Left ventricle myocardium inferior (tissue), 1 donor: Measurements from ENCODE around the gene SEMA5B. TPM values are rescaled to one million over a fixed set of nuclear protein-coding genes. Genes with fewer than 3 reads are reported as not detected.

ENCODE experiments used
- DNase-seq: peaks from one replicate; pipeline ENCODE4 v3.0.0-alpha.2; 2020
- H3K27ac ChIP-seq: fragments of 200-600 bp; replicated peaks from 2 replicates; pipeline ENCODE4 v1.8.0; 2021
- H3K27me3 ChIP-seq: fragments of 200-600 bp; 2 replicates; pipeline ENCODE4 v1.8.0; 2021; ENCODE audit warnings: low read depth
- H3K36me3 ChIP-seq: fragments of 200-600 bp; 2 replicates; pipeline ENCODE4 v1.8.0; 2021
- H3K4me1 ChIP-seq: fragments of 200-600 bp; 2 replicates; pipeline ENCODE4 v1.8.0; 2021
- H3K4me3 ChIP-seq: fragments of 200-600 bp; 2 replicates; pipeline ENCODE4 v1.8.0; 2021; ENCODE audit warnings: mild to moderate bottlenecking, moderate library complexity
- H3K9me3 ChIP-seq: fragments of 200-600 bp; replicated peaks from 2 replicates; pipeline ENCODE4 v1.8.0; 2021
- intact Hi-C: fragments of 100-400 bp; cut with micrococcal nuclease; formaldehyde crosslinking; loops from one replicate; pipeline ENCODE4 v1.11.0; 2022
- total RNA-seq: library from RNA; stranded (reverse); fragmentation: NEBNext Ultra II Directional; extraction: Animal tissue kit (Norgen Biotek cat#: 25700); gene quantifications from one replicate; pipeline ENCODE4 v1.2.1, GENCODE V29; 2021
- TF ChIP-seq, protein P1 (sequence below): fragments of 200-600 bp; IDR thresholded peaks from 2 replicates; pipeline ENCODE4 v1.8.0; 2021; ENCODE audit warnings: antibody characterized with exemption, mild to moderate bottlenecking, borderline replicate concordance
- donor health status: DM: no; HTN: yes; CAD: no; lungs with severe emphysema.

SEMA5B gene
- total RNA-seq, 1 donor from 2014 or later: 5.3 TPM

DNA sequence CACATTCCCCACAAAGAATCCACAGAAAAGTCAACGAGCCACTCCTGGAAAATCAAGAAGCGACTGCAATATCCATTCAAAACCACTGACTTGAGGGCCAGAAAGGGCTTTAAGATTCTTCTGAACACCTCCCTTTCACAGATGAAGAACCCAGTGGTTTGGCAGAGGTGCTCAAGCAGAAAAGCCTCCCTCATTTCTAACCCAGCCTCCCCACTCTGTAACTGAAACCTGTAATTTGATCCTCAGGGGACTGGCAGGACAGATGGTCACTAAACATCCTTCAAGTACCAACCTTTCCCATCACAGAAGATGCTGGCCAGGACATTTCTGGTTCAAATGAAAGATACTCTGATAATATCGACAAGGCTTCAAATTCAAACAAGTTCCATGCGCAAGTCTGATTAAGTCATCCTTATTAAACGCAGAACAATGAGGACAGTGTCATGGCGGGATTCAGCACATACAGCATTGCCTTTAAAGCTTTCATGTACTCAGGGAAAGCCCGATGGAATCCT is 5.5 kb downstream of the SEMA5B start:
- Histone ChIP-seq H3K27me3 (peaks cover 19% of the 10 kb centered on the region), H3K9me3 (no peaks in the 10 kb centered on the region), H3K36me3 (no peaks in the 10 kb centered on the region), H3K27ac (no peak overlapping the region), H3K4me1 (peaks cover 40% of the 10 kb centered on the region), H3K4me3 (no peak overlapping the region)
- no peak for DNase-seq
- TF ChIP-seq, protein P1, sequence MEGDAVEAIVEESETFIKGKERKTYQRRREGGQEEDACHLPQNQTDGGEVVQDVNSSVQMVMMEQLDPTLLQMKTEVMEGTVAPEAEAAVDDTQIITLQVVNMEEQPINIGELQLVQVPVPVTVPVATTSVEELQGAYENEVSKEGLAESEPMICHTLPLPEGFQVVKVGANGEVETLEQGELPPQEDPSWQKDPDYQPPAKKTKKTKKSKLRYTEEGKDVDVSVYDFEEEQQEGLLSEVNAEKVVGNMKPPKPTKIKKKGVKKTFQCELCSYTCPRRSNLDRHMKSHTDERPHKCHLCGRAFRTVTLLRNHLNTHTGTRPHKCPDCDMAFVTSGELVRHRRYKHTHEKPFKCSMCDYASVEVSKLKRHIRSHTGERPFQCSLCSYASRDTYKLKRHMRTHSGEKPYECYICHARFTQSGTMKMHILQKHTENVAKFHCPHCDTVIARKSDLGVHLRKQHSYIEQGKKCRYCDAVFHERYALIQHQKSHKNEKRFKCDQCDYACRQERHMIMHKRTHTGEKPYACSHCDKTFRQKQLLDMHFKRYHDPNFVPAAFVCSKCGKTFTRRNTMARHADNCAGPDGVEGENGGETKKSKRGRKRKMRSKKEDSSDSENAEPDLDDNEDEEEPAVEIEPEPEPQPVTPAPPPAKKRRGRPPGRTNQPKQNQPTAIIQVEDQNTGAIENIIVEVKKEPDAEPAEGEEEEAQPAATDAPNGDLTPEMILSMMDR: no peak
- intact Hi-C loops: no loop called here

DNA sequence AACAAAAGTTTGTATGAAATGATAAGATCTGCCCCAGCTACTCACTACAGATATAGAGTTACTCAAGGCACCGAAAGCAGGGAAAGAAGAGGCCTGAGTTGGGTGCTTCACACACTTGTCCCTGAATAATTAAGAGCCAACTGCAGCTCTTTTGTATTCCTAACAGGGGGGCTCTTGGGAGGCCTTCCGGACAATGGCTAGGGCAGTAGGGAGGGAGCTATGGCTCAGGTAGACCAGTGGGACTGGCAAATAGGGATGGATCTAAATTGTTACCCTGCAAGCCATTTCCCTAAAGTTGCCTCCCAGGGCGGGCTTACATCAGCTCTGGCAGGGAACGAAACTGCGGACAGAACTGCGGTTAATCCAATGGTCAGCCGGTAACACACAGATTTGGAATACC is 6.2 kb downstream of the SEMA5B start:
- Histone ChIP-seq H3K27ac (no peak overlapping the region), H3K36me3 (no peaks in the 10 kb centered on the region), H3K9me3 (no peaks in the 10 kb centered on the region), H3K27me3 (peaks cover 12% of the 10 kb centered on the region), H3K4me1 (peaks cover 34% of the 10 kb centered on the region), H3K4me3 (no peak overlapping the region)
- TF ChIP-seq, protein P1: no peak
- DNase-seq: no peak
- intact Hi-C loops: no loop called here

DNA sequence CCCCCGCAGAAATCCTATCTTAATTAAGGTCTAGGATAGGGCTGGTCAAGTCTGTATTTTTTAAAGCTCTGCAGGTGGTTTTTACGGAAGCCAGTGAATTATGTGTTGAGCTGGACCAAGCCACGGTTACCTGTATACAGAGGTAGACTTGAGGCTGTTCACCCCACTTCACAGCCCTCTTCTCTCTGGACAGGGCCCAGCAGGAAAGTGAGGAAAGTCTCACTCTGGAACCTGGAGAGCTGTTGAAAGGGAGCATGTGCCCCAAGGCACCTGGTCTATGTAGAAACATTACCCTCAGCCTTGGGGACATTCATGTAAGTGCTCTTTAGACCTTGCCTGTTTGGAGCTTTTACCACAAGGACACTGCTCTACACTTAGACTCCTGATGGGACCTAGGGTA is 6.9 kb downstream of the SEMA5B start:
- no peak for DNase-seq
- H3K27ac ChIP-seq: no peak overlapping the region
- H3K4me3 ChIP-seq: no peak overlapping the region
- TF ChIP-seq, protein P1: no peak
- peaks cover 6% of the 10 kb centered on the region for H3K27me3 ChIP-seq
- no peaks in the 10 kb centered on the region for H3K9me3 ChIP-seq
- intact Hi-C loops: no loop called here
- H3K36me3 ChIP-seq: no peaks in the 10 kb centered on the region
- peaks cover 29% of the 10 kb centered on the region for H3K4me1 ChIP-seq

DNA sequence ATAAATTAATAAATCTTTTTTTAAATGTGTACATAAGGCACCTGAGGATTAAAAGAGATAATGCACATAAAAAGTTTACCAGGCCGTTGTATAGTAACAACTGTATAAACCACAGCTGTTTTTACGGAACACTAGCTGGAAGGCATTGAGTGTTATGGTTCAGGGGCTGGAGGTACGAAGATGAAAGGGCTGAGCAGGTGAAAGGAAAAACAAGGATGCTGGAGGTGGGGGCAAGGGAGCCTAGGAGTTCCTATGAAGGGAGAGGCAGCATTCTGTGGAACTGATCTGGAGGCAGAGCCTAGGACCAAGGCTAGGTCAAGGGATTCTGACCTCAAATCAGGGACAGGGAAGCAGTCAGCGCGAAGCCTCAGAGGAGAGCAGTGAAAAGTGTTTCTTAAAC is 8.0 kb downstream of the SEMA5B start:
- TF ChIP-seq, protein P1: no peak
- no peaks in the 10 kb centered on the region for H3K9me3 ChIP-seq
- intact Hi-C loops: no loop called here

DNA sequence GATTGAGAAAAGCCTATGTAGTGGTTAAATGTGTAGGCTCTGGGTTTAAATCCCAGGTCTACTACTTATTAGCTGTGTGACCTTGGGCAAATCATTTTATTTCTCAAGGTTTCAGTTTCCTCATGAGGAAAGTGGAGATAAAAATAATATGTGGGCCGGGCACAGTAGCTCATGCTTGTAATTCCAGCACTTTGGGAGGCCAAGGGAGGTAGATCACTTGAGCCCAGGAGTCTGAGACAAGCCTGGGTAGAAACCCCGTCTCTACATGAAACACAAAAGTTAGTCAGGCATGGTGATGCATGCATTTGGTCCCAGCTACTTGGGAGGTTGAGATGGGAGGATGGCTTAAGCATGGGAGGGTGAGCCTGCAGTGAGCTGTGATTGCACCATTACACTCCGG is 8.4 kb downstream of the SEMA5B start:
- no peak for DNase-seq
- intact Hi-C loops: no loop called here
- Histone ChIP-seq H3K4me1 (peaks cover 30% of the 10 kb centered on the region), H3K27me3 (no peaks in the 10 kb centered on the region), H3K36me3 (no peaks in the 10 kb centered on the region), H3K27ac (no peak overlapping the region), H3K9me3 (no peaks in the 10 kb centered on the region), H3K4me3 (no peak overlapping the region)
- TF ChIP-seq, protein P1: no peak

More for the DNA sequence above, 8.0 kb downstream of the SEMA5B start:
- Histone ChIP-seq H3K27ac (no peak overlapping the region), H3K36me3 (no peaks in the 10 kb centered on the region), H3K27me3 (no peaks in the 10 kb centered on the region), H3K4me1 (peaks cover 29% of the 10 kb centered on the region), H3K4me3 (no peak overlapping the region)
- no peak for DNase-seq

DNA sequence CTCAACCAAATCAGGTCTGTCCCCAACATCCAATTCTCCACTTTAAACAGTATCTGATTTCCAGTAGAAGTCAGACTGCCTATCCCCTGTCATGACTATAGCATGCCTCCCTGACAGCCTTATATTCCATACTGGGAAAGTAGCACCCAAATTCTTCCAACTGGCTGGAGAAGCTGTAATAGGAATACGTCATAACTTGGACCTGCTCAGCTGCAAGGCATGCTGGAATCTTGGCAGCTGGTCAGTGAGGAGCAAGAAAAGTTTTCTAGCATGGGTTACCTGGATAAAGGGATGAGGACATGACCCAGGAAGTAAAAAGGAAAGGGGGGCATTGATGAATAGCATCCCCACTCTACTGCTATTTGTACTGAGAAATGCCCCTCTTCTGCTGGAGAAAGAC is 8.9 kb downstream of the SEMA5B start:
- Histone ChIP-seq H3K4me3 (no peak overlapping the region), H3K27me3 (no peaks in the 10 kb centered on the region), H3K27ac (no peak overlapping the region), H3K9me3 (no peaks in the 10 kb centered on the region), H3K4me1 (peaks cover 35% of the 10 kb centered on the region), H3K36me3 (no peaks in the 10 kb centered on the region)
- intact Hi-C loops: no loop called here
- TF ChIP-seq, protein P1: no peak
- no peak for DNase-seq
